Measurements from ENCODE around the gene FUT3. TPM values are rescaled to one million over a fixed set of nuclear protein-coding genes. Genes with fewer than 3 reads are reported as not detected.

FUT3 gene
- total and polyA plus RNA-seq, 12 donors = 0.14 to 0.20 (median 0.16) TPM; not detected in 8

Other genes starting within 250 kb of the FUT3 start
- 100 to 1,000 TPM in 2 of 9 donors, 10 to 100 TPM in 7; 27.1 to 157 (median 61.2) TPM for gene SAFB2, start 228.7 kb downstream of the FUT3 start, total RNA-seq
- 100 to 1,000 TPM in 2 of 3 donors, 10 to 100 TPM in 1; 66.9 to 254 (median 165) TPM for gene SAFB2, start 228.7 kb downstream of the FUT3 start, polyA plus RNA-seq
- gene SAFB, start 228.4 kb downstream of the FUT3 start, total RNA-seq = 100 to 1,000 TPM in 1 of 9 donors, 10 to 100 TPM in 8; 38.4 to 111 (median 55.2) TPM
- 100 to 1,000 TPM in 2 of 3 donors, 10 to 100 TPM in 1; 46.4 to 125 (median 111) TPM for gene SAFB, start 228.4 kb downstream of the FUT3 start, polyA plus RNA-seq
- 100 to 1,000 TPM in 1 of 9 donors, 10 to 100 TPM in 8; 40.2 to 112 (median 62.3) TPM for gene MICOS13, start 170.9 kb downstream of the FUT3 start, total RNA-seq
- 100 to 1,000 TPM in 2 of 3 donors, 10 to 100 TPM in 1; 23.4 to 211 (median 162) TPM for gene MICOS13, start 170.9 kb downstream of the FUT3 start, polyA plus RNA-seq
- gene HSD11B1L, start 170.4 kb downstream of the FUT3 start, total RNA-seq = 10 to 100 TPM in 8 of 9 donors, 1 to 10 TPM in 1; 6.3 to 40.5 (median 14.3) TPM
- gene HSD11B1L, start 170.4 kb downstream of the FUT3 start, polyA plus RNA-seq = 10 to 100 TPM in 2 of 3 donors, 1 to 10 TPM in 1; 3.4 to 33.9 (median 23.7) TPM
- gene RPL36, start 161.2 kb downstream of the FUT3 start, total RNA-seq = 1,000 to 10,000 TPM in 7 of 9 donors, 100 to 1,000 TPM in 2; 692 to 1,781 (median 1,187) TPM
- gene RPL36, start 161.2 kb downstream of the FUT3 start, polyA plus RNA-seq = 1,000 to 10,000 TPM in 2 of 3 donors, 100 to 1,000 TPM in 1; 615 to 3,360 (median 2,171) TPM
- gene LONP1, start 131.3 kb downstream of the FUT3 start, total RNA-seq = 100 to 1,000 TPM; 185 to 523 (median 396) TPM
- 100 to 1,000 TPM; 177 to 352 (median 196) TPM for gene LONP1, start 131.3 kb downstream of the FUT3 start, polyA plus RNA-seq
- not detected for gene CATSPERD, start 130.8 kb downstream of the FUT3 start, total RNA-seq
- not detected for gene CATSPERD, start 130.8 kb downstream of the FUT3 start, polyA plus RNA-seq
- 1 to 10 TPM in 6 of 9 donors, under 1 TPM in 3; 0.28 to 2.9 (median 1.2) TPM for gene PRR22, start 66.7 kb downstream of the FUT3 start, total RNA-seq
- gene PRR22, start 66.7 kb downstream of the FUT3 start, polyA plus RNA-seq = 10 to 100 TPM in 2 of 3 donors, not detected in 1; 11.6 to 16.7 TPM
- gene DUS3L, start 60.3 kb downstream of the FUT3 start, total RNA-seq = 10 to 100 TPM; 15.5 to 48.3 (median 30.3) TPM
- 100 to 1,000 TPM in 1 of 3 donors, 10 to 100 TPM in 2; 10.9 to 142 (median 90.2) TPM for gene DUS3L, start 60.3 kb downstream of the FUT3 start, polyA plus RNA-seq
- 10 to 100 TPM in 5 of 9 donors, 1 to 10 TPM in 4; 4.5 to 26.8 (median 12.0) TPM for gene NRTN, start 46.4 kb downstream of the FUT3 start, total RNA-seq
- 1 to 10 TPM; 4.9 to 9.0 (median 8.7) TPM for gene NRTN, start 46.4 kb downstream of the FUT3 start, polyA plus RNA-seq
- gene FUT6, start 11.7 kb downstream of the FUT3 start, total RNA-seq = not detected
- under 1 TPM in 1 of 3 donors, not detected in 2; 0.03 TPM for gene FUT6, start 11.7 kb downstream of the FUT3 start, polyA plus RNA-seq
- not detected for gene FUT5, start 19.1 kb upstream of the FUT3 start, total RNA-seq
- gene FUT5, start 19.1 kb upstream of the FUT3 start, polyA plus RNA-seq = not detected
- gene NDUFA11, start 52.3 kb upstream of the FUT3 start, total RNA-seq = 100 to 1,000 TPM; 288 to 842 (median 410) TPM
- 100 to 1,000 TPM; 300 to 856 (median 442) TPM for gene NDUFA11, start 52.3 kb upstream of the FUT3 start, polyA plus RNA-seq
- 10 to 100 TPM in 3 of 9 donors, 1 to 10 TPM in 6; 5.0 to 14.4 (median 8.4) TPM for gene VMAC, start 53.4 kb upstream of the FUT3 start, total RNA-seq
- gene VMAC, start 53.4 kb upstream of the FUT3 start, polyA plus RNA-seq = 10 to 100 TPM in 1 of 3 donors, 1 to 10 TPM in 2; 3.5 to 15.6 (median 4.8) TPM
- gene CAPS, start 62.8 kb upstream of the FUT3 start, total RNA-seq = 100 to 1,000 TPM in 1 of 9 donors, 10 to 100 TPM in 7, 1 to 10 TPM in 1; 8.8 to 146 (median 18.3) TPM
- gene CAPS, start 62.8 kb upstream of the FUT3 start, polyA plus RNA-seq = 100 to 1,000 TPM in 1 of 3 donors, 10 to 100 TPM in 1, 1 to 10 TPM in 1; 7.1 to 104 (median 75.9) TPM
- 100 to 1,000 TPM in 2 of 9 donors, 10 to 100 TPM in 7; 55.0 to 179 (median 84.0) TPM for gene RANBP3, start 126.7 kb upstream of the FUT3 start, total RNA-seq
- gene RANBP3, start 126.7 kb upstream of the FUT3 start, polyA plus RNA-seq = 100 to 1,000 TPM in 1 of 3 donors, 10 to 100 TPM in 2; 60.9 to 118 (median 62.3) TPM

Data from adrenal gland (tissue), 12 donors.